Measurements from ENCODE around the gene TRIM46. TPM values are rescaled to one million over a fixed set of nuclear protein-coding genes. Genes with fewer than 3 reads are reported as not detected.
"Not testable (repeated sequence)": the region's sequence is repeated elsewhere in the genome, so short reads cannot be mapped to it uniquely, and the experiment has no call there.

Gene TRIM46
- total RNA-seq, 6 experiments from 2014 or later, result 0.09 to 0.15 TPM; not detected in 4

GRCh38 chr1:155233502-155233901 is 59.9 kb downstream of the TRIM46 start:
- peak in 2 of 4 donors; percentile 5 to 13 for ATAC-seq

More at GRCh38 chr1:155233502-155233901, 59.9 kb downstream of the TRIM46 start:
- H3K27me3 ChIP-seq; H3K9me3 ChIP-seq; H3K4me3 ChIP-seq; H3K27ac ChIP-seq; H3K4me1 ChIP-seq; intact Hi-C loops (cut with DNase I); H3K36me3 ChIP-seq; DNase-seq: not testable (repeated sequence)
- WGBS (ENCODE audit: insufficient coverage, low coverage, low lambda C conversion rate, missing lambda C conversion rate), result 60% methylated on average over 1 of the region's 5 CpGs

MicroRNAs encoded within 50 kb of the gene (microRNA counts, 767-probe panel; counts per million panel counts)
- microRNA hsa-miR-92b-3p, result 237 counts per million

Small RNA genes lying within 50 kb of the gene (small RNA-seq; reads per million reads assigned to genes)
- 0 reads per million in 2 experiments for gene HMGN2P18

Other genes with a start within 250 kb of the TRIM46 start
- 10 to 100 TPM; 16.9 to 34.5 (median 29.2) TPM for gene PMVK, start 237.1 kb upstream of the TRIM46 start, total RNA-seq
- 10 to 100 TPM; 16.7 to 25.9 (median 19.1) TPM for gene PBXIP1, start 217.8 kb upstream of the TRIM46 start, total RNA-seq
- 10 to 100 TPM in 4 of 6 experiments, 1 to 10 TPM in 2; 9.1 to 13.5 (median 10.9) TPM for gene PYGO2, start 212.1 kb upstream of the TRIM46 start, total RNA-seq
- 100 to 1,000 TPM in 1 of 6 experiments, 10 to 100 TPM in 5; 44.6 to 108 (median 75.3) TPM for gene SHC1, start 203.1 kb upstream of the TRIM46 start, total RNA-seq
- gene CKS1B, start 199.2 kb upstream of the TRIM46 start, total RNA-seq, result 10 to 100 TPM; 14.9 to 51.7 (median 23.1) TPM
- 10 to 100 TPM; 18.3 to 33.1 (median 24.6) TPM for gene FLAD1, start 190.5 kb upstream of the TRIM46 start, total RNA-seq
- gene LENEP, start 180.3 kb upstream of the TRIM46 start, total RNA-seq, result not detected
- 10 to 100 TPM; 35.0 to 83.8 (median 38.8) TPM for gene ZBTB7B, start 171.0 kb upstream of the TRIM46 start, total RNA-seq
- gene DCST2, start 140.1 kb upstream of the TRIM46 start, total RNA-seq, result 1 to 10 TPM in 1 of 6 experiments, under 1 TPM in 4, not detected in 1; 0.72 to 1.4 (median 0.81) TPM
- gene DCST1, start 140.0 kb upstream of the TRIM46 start, total RNA-seq, result not detected
- gene ADAM15, start 122.5 kb upstream of the TRIM46 start, total RNA-seq, result 10 to 100 TPM; 16.2 to 33.9 (median 26.4) TPM
- 1 to 10 TPM; 2.3 to 6.4 (median 3.0) TPM for gene EFNA4, start 110.1 kb upstream of the TRIM46 start, total RNA-seq
- 1 to 10 TPM in 4 of 6 experiments, under 1 TPM in 2; 0.26 to 4.0 (median 2.5) TPM for gene EFNA3, start 95.0 kb upstream of the TRIM46 start, total RNA-seq
- 100 to 1,000 TPM in 5 of 6 experiments, 10 to 100 TPM in 1; 87.5 to 419 (median 196) TPM for gene EFNA1, start 46.0 kb upstream of the TRIM46 start, total RNA-seq
- 10 to 100 TPM; 16.2 to 28.1 (median 24.4) TPM for gene SLC50A1, start 38.0 kb upstream of the TRIM46 start, total RNA-seq
- gene DPM3, start 33.3 kb upstream of the TRIM46 start, total RNA-seq, result 100 to 1,000 TPM in 1 of 6 experiments, 10 to 100 TPM in 5; 50.4 to 106 (median 60.4) TPM
- 100 to 1,000 TPM in 3 of 6 experiments, 10 to 100 TPM in 3; 85.5 to 145 (median 99.9) TPM for gene KRTCAP2, start 545 bp upstream of the TRIM46 start, total RNA-seq
- 10 to 100 TPM in 3 of 6 experiments, 1 to 10 TPM in 3; 4.0 to 14.4 (median 10.5) TPM for gene THBS3, start 34.0 kb downstream of the TRIM46 start, total RNA-seq
- gene MTX1, start 34.8 kb downstream of the TRIM46 start, total RNA-seq, result 10 to 100 TPM; 20.0 to 50.7 (median 23.9) TPM
- gene ENTREP3, start 81.6 kb downstream of the TRIM46 start, total RNA-seq, result 10 to 100 TPM in 2 of 6 experiments, 1 to 10 TPM in 4; 7.2 to 13.0 (median 9.6) TPM
- 10 to 100 TPM; 27.9 to 63.4 (median 29.2) TPM for gene SCAMP3, start 88.5 kb downstream of the TRIM46 start, total RNA-seq
- gene CLK2, start 99.7 kb downstream of the TRIM46 start, total RNA-seq, result 10 to 100 TPM; 10.4 to 29.2 (median 20.2) TPM
- gene HCN3, start 103.6 kb downstream of the TRIM46 start, total RNA-seq, result 1 to 10 TPM in 4 of 6 experiments, under 1 TPM in 2; 0.56 to 1.6 (median 1.2) TPM
- 10 to 100 TPM; 27.0 to 95.3 (median 36.1) TPM for gene PKLR, start 127.6 kb downstream of the TRIM46 start, total RNA-seq
- gene FDPS, start 135.0 kb downstream of the TRIM46 start, total RNA-seq, result 100 to 1,000 TPM in 4 of 6 experiments, 10 to 100 TPM in 2; 51.1 to 236 (median 171) TPM
- gene RUSC1, start 147.0 kb downstream of the TRIM46 start, total RNA-seq, result 10 to 100 TPM in 1 of 6 experiments, 1 to 10 TPM in 5; 4.6 to 12.7 (median 7.6) TPM

Measured in right lobe of liver (tissue), 6 donors.